NCI-H526 treated with DMSO at 0.1 percent for 48 hours (cell line): ENCODE measurements around the gene TAF6.

Source experiments
- DNase-seq: peaks from one replicate; lab custom pipeline; 2025; lab: John Stamatoyannopoulos, UW

TAF6 gene

DNA sequence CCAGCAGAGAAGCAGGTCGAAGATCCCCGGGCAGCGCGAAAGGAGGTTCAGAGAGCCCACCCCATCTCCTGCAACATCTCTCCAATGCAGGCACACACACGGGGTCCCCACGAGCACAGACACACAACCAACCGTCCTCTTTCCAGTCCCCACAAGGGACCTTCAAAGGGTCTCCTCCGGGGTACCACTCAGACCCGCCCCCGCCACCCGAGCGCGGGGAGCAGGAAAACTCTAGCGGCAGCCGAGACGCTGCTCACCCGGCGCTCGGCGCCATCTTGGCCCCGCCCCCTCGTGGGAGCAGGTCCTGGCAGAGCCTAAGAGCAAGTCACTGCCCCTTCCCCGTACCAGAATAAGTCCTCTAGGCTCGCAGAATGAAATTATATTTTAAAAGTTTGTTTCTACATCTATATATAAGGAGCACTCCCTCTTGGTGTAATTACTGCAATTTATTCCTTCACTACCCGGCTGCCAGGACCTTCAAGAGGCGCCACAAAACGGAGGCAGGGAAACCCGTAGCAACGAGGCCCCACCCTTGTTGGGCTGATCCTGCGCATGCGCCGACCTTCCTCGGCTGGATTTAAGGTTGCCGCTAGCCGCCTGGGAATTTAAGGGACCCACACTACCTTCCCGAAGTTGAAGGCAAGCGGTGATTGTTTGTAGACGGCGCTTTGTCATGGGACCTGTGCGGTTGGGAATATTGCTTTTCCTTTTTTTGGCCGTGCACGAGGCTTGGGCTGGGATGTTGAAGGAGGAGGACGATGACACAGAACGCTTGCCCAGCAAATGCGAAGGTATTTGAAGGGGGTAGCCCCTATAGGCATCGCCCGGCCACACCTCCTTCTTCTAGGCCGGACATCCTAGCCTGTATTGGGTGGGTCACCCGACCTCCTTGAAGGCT lies at the start of gene TAF6, which contains the start of gene CNPY4:
TAF6 (minus strand) TSS at position 287 of the 898 bp plus-strand sequence. CDS start 5,149 bp downstream, outside the sequence.
CNPY4 (plus strand) TSS at position 563 of the 898 bp plus-strand sequence; CDS start at position 674, 111 bp downstream.
- DNase-seq: peak; percentile 97

DNA sequence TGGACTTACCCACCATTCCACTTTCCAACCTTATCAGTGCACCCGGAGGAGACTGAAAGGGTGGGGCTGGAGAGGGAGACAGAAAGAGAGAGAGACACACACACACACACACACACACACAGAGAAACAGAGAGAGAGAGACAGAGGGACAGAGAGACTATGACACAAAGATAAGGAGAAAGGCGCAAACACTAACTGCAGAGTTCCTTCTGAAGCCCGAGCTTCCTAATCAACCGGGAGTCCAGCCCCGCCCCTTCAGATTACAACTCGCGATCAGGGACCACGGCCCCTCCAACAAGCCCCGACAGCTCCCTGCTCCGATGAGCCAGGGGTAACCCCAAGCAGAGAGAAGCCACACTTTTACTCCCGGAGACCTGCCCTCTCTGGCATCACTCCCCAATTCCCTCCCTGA lies 48.8 kb upstream of the TAF6 start:
- no peak for DNase-seq

DNA sequence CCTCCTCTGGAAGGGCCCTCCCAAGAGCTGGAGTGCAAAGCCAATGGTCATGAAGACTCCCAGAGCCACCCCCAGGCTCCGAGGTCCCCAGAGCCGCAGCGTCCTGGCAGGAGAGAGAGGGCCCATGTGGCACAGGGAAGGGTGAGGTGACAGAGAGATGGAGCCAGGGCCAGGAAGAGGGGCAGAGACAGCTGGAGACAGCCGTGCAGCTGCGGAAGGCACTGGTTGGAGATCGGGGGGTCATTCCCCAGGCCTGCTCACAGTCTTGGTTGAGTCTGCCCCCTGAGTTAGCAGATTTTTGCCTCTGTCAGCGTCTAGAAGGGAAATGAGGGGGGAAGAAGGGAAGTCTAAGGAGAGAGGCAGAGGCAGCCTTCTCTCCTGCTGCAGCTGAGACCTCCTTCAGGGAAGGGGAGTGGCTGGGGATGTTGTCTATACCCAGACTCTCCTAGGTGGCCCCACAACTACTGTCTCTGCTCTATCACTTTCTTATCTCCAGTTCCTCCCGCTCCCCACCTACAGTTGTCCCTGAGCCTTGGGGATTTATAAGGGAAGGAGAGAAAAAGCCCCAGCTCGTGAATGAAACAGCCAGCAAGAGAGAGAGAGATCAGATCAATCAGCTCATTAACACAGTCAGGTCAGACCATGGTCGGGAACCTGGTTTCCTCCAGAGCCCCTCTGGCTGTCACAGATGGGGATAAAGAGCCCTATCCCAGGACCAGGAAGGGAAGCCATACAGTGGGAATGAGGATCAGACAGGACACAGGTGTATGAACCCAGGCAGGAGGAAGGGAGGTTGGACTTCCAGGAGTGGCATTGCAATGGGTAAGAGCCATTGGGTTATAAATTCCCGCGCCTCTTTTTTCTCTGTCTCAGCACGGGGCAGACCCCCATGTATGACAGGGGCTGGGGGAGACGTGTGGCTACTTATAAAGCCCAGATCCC lies 48.1 kb upstream of the TAF6 start:
- DNase-seq: no peak

DNA sequence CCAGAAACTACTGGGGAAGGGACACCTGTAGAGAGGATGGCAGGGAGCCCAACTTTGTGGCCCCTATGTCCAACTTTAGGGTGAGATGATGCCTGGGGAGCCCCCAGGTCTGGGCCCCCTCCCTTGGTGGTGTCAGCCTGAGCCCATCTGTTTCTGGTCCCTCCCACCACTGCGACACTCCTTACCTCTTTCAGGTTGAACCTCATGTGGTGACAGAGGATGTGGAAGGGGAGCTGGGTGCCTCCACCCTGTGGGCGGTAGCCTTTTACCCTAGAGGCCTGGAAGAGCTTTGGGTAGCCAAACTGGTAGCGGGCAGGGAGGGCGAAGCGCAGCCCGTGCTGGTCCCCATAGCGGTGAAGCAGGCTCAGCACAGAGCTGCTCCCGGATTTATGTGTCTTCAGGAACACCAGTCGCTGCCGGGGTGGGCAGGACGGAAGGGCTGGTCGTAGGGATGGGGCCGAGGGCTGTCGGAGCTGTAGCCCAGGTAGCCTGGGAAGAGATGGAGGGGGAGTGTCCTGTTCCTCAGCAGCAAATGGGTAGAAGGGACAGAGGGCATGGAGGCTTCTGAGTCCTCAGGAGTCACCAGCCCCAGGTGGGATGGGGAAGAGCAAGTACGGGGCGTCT lies 47.3 kb upstream of the TAF6 start:
- no peak for DNase-seq

DNA sequence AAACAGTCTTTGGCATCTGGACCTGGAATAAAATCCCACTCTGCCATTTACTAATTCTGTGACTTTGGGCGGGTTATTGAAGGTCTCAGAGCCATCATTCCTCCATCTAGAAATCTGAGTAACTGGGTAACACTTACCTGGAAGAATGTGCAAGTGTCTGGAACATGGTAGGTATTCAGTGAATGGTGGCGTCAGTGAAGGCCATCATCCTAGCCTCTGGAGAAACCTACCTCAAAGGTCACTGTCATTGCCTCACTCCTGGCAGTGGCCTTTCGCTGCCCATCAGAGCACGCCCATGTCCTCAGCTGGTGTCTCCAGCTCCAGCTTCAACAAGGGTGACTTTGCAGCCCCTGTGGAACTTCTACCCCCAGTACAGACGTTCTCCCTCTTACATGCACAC lies 44.7 kb upstream of the TAF6 start:
- no peak for DNase-seq

DNA sequence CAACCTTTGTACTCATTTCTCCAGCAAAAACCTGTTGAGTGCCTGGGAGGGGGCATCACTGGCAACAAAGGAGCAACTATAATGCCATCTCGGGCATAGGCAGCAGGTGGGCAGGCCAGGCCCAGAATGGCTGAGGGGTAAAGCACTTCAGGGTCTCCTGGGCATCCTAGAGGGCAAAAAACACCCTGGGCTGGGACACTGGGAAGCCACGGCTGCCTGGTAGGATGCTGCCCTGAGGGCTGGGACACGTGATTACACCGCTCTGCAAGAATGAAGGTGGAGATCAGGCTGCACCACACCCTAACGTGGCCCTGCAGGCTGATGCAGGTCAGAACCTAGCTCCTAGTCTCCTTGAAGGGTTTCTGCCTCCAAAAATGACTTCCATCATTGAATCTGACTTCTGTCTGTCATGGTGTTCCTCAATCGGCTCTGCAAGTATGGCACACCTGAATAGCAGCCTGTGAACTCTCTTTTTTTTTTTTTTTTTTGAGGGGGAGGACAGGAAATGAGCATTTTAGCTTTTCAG lies 43.9 kb upstream of the TAF6 start:
- no peak for DNase-seq

DNA sequence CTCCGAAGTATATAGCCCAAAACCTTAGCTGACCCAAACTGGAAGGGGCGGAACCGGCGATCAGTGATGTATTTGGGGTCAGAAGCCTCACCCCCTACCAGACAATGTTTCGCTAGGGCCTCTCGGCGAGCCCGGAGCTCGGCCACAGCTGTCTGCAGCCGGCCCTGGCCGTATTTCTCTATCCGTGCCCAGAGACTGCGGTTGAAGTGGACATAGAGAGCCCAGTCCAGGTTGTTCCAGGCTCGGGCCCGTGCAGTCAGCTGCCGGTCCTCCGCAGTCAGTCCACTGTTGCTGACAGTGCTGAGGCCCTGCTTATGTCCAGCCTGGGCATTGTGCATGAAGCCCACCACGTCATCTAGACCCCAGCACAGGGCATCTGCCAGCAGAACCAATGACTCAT lies 40.9 kb upstream of the TAF6 start:
- DNase-seq: no peak

DNA sequence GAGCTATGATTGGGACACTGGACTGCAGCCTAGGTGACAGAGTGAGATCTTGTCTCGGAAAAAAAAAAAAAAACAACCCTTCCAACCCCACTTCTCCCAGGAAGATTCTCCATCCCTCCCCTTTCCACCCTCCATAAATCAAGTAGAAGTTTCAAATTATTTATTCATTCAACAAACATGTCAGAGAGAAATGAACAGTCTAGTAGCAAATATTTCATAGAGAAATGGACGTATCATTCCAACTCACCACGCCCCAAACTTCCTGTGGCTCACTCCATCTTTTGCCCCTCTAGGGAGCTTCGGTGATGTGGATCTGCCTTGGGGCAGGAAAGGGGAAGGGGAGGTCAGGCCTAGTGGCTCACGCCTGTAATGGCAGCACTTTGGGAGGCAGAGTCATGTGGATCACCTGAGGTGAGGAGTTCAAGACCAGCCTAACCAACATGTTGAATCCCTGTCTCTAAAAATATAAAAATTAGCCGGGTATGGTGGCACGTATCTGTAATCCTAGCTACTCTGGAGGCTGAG lies 40.0 kb upstream of the TAF6 start:
- DNase-seq: no peak

DNA sequence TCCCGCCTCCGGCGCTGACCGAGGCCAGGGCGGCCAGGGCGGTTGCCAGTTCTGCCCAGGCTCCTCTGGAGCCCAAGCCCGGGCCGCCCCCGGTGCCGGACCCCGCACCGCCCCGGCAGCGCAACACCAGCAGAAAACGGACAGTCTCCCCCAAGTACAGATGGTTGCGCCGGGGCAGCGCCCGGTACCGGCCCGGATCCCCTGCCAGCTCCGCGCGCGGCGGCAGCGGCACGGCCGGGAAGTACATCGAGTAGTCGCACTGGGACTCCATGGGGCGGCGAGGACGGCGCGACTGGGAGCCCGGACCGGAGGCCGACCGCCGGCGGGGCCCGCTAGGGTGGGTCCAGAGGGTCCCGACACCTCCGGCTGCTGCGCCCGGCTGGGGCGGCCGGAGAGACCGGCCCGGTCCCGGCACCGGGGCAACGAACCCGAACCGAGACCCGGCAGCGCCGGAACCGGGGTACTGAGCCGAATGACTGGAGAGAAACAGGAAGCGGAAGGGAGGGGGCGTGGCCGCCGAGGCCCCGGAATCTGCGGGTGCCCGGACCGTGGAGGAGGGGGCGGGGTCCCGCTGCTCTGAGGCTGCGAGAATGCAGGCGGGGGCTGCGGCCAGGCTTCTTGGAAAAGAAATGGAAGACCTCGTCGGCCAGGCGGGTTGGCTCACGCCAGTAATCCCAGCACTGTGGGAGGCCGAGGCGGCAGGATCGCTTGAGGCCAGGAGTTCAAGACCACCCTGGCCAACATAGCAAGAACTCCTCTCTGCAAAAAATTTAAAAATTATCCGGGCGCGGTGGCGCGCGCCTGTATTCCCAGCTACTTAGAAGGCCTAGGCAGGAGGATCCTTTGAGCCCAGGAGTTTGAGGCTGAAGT lies 39.3 kb upstream of the TAF6 start, which contains the start of gene TRAPPC14:
TRAPPC14 (minus strand) TSS at position 495 of the 870 bp plus-strand sequence; CDS start at position 271, 224 bp downstream.
- peak; percentile 85 for DNase-seq

DNA sequence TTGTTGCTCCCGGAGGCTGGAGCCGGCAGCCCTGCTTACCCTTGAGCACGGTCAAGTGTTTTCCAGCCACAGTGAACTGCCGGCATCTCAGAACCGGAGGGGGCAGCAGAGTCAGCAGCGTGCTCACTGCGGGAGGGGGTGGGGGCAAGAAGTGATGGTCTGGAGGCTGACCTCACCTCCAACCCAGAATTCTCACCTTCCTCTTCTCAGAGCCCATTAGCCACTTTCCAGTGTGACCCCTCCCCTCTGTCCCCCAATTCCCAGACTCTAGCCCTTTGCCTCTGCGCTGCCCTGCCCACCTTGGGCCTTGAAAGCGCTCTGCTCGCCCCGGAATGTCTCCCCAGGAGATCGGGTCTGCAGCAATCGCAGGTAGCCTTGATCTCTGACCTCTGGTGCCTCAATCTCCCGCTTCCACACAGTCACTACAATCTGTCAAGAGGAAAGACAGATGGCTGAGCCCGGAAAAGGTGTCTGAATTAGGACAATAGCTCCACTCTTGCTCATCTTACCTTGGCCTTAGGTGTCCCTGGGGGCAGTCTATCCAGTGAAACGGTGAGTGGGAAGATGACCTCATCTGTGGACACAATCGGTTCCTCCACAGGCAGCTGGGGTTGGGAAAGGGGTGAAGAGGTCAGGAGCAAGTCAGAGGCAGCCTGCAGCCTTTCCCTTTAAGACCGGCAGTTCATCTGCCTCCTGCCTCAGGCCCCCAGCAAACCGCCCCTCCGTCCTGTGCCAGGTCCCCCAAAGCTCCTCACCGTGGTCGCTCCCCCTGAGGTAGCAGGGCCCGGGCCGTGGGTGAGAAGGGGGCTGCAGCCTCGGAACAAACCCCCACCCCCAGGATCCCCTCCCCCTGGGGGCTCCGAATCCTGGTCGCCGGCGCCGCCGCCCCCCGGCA lies 38.4 kb upstream of the TAF6 start:
- no peak for DNase-seq

DNA sequence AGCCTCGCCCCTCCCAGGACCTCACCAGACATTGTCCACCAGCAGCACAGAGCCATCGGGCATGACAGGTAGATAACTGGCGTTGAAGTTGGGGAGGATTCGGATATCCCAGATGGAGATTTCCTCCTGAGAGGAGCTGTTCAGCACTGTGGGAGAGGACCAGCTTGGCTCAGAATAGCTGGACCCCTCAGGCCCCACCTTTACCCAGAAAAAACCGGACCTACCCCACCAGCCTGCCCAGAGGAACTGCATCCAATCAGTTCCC lies 37.8 kb upstream of the TAF6 start:
- DNase-seq: no peak

DNA sequence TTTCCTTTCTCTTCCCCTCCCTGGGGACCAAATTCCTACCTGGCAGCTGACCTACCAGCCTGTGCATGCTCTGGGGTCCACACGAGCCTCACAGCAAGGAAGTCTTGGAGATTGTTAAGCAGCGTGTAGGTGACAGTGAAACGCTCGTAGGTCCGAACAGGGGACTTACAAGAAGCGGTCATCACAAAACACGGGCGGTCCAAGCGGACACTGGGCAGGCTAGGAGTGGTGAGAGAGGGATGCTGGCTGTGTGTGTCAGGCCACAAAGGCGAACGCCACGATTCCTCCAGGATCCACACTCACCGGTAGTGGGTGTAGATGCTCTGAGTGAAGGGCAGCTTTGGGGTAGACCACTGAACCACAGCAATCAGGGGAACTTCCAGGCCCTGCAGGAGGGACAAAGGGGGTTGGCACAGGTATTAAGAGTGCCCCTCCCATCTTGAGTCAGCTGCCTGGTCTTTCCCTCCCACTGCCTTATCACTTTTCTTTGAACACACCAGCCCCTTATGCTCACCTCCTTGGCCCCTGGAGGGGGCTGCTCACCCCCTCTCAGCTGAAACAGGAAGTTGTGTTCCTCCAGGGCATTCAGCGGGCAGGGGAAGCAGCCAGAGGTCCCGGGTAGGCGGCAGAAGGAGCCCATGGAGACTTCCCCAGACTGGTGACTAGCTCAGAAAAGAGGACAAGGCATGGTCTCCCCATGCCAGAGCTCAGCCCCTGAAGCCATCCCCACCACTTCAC lies 37.3 kb upstream of the TAF6 start:
- DNase-seq: no peak

DNA sequence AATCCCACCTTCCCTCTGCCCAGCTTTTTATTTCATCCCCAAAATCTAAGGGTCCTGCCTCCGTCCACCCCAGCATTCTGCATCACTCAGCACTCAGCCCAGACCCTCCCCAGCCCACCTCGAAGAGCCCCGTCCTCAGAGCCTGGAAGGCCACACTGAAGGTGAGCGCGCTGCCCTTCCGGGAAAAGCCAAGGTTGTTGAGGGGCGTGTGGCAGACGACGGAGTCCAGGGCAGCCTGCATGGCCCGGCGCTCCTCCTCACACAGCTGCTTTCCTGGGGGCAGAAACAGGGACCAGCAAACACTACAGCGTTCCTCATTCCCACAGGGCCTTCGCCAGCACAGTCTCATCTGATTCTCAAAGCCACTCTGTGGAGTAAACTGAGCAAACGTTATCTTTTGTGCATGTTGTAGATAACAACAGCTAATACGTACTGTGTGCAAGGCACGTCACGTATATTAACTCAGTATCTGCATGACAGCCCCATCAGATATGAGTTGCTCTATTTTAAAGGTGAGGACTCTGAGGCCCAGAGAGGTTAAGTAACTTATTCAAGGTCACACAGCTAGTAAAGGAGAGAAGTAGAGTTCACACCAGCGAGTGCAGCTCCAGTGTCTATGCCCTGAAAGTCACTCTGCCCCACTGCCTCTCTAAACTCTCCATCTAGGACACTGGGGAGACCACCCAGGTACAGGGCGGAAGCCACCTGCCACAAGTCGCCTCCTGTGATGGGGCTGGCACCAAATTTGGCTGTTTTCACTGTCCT lies 36.6 kb upstream of the TAF6 start:
- no peak for DNase-seq

DNA sequence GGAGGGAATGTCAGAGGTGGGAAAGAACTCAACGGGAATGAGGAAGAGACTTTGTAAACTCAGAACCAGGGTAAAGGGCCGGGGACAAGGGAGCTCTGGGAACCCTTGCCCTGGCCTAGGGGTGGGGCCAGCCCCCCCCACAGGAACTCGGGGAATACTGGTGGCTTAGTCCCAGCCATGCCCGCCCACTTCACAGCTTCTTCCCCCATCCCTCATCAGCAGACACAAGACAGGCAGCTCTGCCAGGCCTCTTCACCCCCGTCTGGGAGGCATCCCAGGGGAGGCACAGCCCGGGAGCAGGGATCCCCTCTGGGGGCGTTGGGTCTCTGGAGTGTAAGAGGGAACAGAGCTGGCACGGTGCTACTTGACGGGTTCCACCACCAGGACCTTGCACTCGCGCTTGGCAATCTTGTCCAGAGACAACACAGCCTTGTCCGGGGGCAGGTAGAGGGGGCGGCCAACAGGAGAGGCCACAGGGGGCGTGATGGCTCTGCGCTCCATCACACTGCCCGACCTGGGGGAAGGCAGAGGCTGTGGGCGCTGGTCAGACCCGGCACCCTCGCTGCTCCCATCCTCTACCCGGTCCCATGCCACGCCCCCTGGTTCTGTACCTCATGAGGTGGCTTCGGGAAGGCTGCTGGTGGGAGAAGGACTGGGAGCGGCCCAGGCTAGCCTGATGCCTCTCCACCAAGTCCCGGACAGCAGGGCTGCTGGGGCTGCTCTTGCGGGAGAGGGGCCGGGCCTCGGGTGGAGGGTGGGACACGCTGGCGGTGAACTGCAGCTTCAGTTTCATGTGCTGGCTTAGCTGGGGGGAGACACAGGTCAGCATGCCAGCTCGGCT lies 35.7 kb upstream of the TAF6 start:
- DNase-seq: no peak

DNA sequence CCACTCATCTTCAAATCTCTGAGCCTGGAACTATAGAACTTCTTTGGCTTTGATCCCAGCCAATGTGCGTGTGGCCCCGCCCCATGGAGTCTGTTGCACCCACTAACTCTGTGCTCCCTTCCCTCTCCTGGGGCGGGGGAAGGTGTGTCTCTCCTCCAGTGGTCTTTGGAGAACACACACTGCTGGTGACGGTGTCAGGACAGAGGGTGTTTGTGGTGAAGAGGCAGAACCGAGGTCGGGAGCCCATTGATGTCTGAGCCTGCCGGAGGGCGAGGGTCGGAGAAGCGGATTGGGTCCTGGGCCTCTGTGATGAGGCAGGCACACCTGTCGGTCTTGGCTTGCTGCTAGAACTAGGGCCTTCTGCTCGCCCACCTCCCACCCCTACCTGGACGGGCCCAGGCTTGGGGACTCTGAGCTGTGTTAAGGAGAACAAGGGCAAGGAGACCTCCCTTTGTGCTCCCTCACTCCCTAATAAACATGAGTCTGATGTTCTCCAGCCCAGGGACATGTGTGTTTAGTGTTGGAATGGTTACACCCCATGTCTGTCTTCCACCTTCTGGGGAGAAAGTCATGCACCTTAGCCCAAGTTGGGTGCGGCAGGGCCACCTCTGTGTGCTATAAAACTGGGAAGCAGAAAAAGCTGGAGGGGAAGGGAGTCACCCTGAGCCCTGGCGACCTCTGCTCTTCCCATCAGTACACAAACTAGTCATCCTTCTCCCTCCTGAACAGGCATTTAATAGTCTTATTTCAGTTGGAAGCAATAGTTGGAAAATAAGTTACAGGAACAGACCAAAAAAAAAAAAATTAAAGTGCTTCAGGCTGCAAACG lies 34.8 kb upstream of the TAF6 start:
- DNase-seq: no peak

DNA sequence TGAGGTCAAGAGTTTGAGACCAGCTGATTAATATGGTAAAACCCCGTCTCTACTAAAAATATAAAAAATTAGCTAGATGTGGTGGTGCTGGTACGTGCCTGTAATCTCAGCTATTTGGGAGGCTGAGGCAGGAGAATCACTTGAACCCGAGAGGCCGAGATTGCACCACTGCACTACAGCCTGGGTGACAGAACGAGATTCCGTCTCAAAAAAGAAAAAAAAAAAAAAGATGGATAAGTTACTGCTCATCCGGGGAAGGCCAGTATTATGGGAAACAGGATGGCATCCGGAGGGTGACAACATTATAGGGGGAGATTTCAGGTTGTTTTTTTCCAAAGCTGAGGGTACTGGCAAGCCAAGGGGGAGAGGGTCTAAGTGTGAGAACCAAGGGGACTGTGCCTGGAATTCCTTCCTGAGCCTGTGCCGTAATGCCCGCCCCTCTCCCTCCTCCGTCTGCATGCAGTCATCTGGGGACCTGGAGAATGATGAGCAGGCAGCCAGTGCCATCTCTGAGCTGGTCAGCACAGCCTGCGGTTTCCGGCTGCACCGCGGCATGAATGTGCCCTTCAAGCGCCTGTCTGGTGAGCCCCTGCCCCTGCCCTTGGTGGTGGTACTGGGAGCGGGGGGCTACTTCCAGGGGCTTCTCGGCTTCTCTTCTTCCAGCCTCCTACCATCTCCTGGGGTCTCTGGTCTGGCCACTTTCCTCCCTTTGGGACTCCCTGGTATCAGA lies 33.9 kb upstream of the TAF6 start:
- no peak for DNase-seq
